Kidney (tissue), 22 donors: ENCODE data around the gene SCP2. TPM values are rescaled to one million over a fixed set of nuclear protein-coding genes. Genes with fewer than 3 reads are reported as not detected.

Experiments used
- DNase-seq, 5 donors: peaks; one replicate each; pipeline ENCODE4 v3.0.0-alpha.2; 2013 to 2020
- FAIRE-seq: peaks from 2 replicates; lab custom pipeline; 2012; peaks lifted over from hg19 to GRCh38; lab: Jason Lieb, UNC
- H3K27ac ChIP-seq, 2 donors: one replicate each; pipeline ENCODE4 v1.7.0; 2013; ENCODE audit warnings: low read depth in 2 of 2, low read length in 2 of 2, inconsistent platforms in 1 of 2
- H3K27me3 ChIP-seq: one replicate; pipeline ENCODE4 v1.7.1; 2013; ENCODE audit warnings: low read length, inconsistent platforms; ENCODE audit not compliant: control insufficient read depth, insufficient read depth
- H3K36me3 ChIP-seq, 3 donors: one replicate each; pipeline versions ENCODE4 v1.7.0 to v1.7.1; 2013; ENCODE audit warnings: low read length in 3 of 3, control low read depth in 1 of 3, inconsistent platforms in 1 of 3; ENCODE audit not compliant: insufficient read depth in 3 of 3, control insufficient read depth in 2 of 3
- H3K4me1 ChIP-seq, 3 donors: one replicate each; pipeline versions ENCODE4 v1.7.0 to v1.7.1; 2013; ENCODE audit warnings: low read length in 3 of 3, inconsistent platforms in 1 of 3, low read depth in 1 of 3; ENCODE audit not compliant: control insufficient read depth in 2 of 3, insufficient read depth in 2 of 3
- H3K4me3 ChIP-seq, 3 donors: one replicate each; pipeline versions ENCODE4 v1.7.0 to v1.8.1; 2013; ENCODE audit warnings: low read length in 3 of 3, control low read depth in 1 of 3, inconsistent platforms in 1 of 3
- H3K9ac ChIP-seq, 3 donors: one replicate each; pipeline versions ENCODE4 v1.7.0 to v1.7.1; 2013; ENCODE audit warnings: low read length in 3 of 3, control low read depth in 1 of 3, inconsistent platforms in 1 of 3
- H3K9me3 ChIP-seq, 3 donors: one replicate each; pipeline versions ENCODE4 v1.7.0 to v1.7.1; 2013; ENCODE audit warnings: low read length in 3 of 3, control low read depth in 1 of 3, inconsistent platforms in 1 of 3; ENCODE audit not compliant: control insufficient read depth in 2 of 3, insufficient read depth in 1 of 3
- CTCF ChIP-seq: IDR thresholded peaks from 3 replicates; pipeline ENCODE4 v1.5.1; 2012; ENCODE audit warnings: mild to moderate bottlenecking, moderate library complexity, borderline replicate concordance; ENCODE audit not compliant: insufficient read depth; ENCODE audit errors: extremely low read depth
- intact Hi-C: fragments of 100-400 bp; cut with DNase I; formaldehyde crosslinking; loops from one replicate; pipeline ENCODE4 v1.11.1; 2022
- long read RNA-seq, 10 donors: library from polyadenylated mRNA in 1 of 10; unstranded in 1 of 10; transcript quantifications; one replicate each; pipeline ENCODE4 v2.0.0 and lab custom pipeline, GENCODE V29; 2021 to 2026
- polyA plus RNA-seq: library from polyadenylated mRNA; stranded (reverse); fragments of 350-450 nt; fragmentation: Illumina TruSeq; extraction: RNeasy Lipid Tissue Mini Kit (QIAGEN cat#74804); gene quantifications from one replicate; pipeline ENCODE4 v1.2.3, GENCODE V29; 2014; ENCODE audit warnings: low read depth, low replicate concordance; ENCODE audit not compliant: insufficient read depth
- total RNA-seq: library from RNA; stranded (reverse); fragmentation: NEBNext Ultra II Directional; extraction: Animal tissue kit (Norgen Biotek cat#: 25700); gene quantifications from one replicate; pipeline ENCODE4 v1.2.1, GENCODE V29; 2021
- donor health status: control.
- donor health status: control.
- donor health status: control.
- donor health status: control.
- donor health status: control.
- donor health status: DM: yes; HTN: yes; CAD: no.
- donor health status: Normal renal cell carcinoma (clear cell type).

Gene SCP2
- 168 TPM for total RNA-seq
- 226 TPM for polyA plus RNA-seq
- long read RNA-seq, donor 1, transcript SCP2-203 (16 exons, 2,811 nt): minor isoform, 9 of 46 reads
- long read RNA-seq, donor 1, transcript SCP2-207 (5 exons, 894 nt): major isoform, 35 of 46 reads
- long read RNA-seq, donor 1, partial matches to known transcripts: 0 of 46 reads
- long read RNA-seq, donor 1, other reads (novel, unspliced or antisense): 0 of 46 reads
- long read RNA-seq, donor 2, transcript SCP2-203 (16 exons, 2,811 nt): minor isoform, 8 of 65 reads
- long read RNA-seq, donor 2, transcript SCP2-207 (5 exons, 894 nt): major isoform, 49 of 65 reads
- long read RNA-seq, donor 2, partial matches to known transcripts: 5 of 65 reads
- long read RNA-seq, donor 2, other reads (novel, unspliced or antisense): 0 of 65 reads
- long read RNA-seq, donor 3, transcript SCP2-203 (16 exons, 2,811 nt): minor isoform, 16 of 113 reads
- long read RNA-seq, donor 3, transcript SCP2-207 (5 exons, 894 nt): major isoform, 91 of 113 reads
- long read RNA-seq, donor 3, partial matches to known transcripts: 0 of 113 reads
- long read RNA-seq, donor 3, other reads (novel, unspliced or antisense): 0 of 113 reads
- long read RNA-seq, donor 4, transcript SCP2-203 (16 exons, 2,811 nt): minor isoform, 13 of 83 reads
- long read RNA-seq, donor 4, transcript SCP2-207 (5 exons, 894 nt): major isoform, 69 of 83 reads
- long read RNA-seq, donor 4, partial matches to known transcripts: 0 of 83 reads
- long read RNA-seq, donor 4, other reads (novel, unspliced or antisense): 0 of 83 reads
- long read RNA-seq, donor 5, partial matches to known transcripts: 0 of 8 reads
- long read RNA-seq, donor 5, other reads (novel, unspliced or antisense): 0 of 8 reads
- long read RNA-seq, donor 6, transcript SCP2-205 (4 exons, 1,298 nt): minor isoform, 5 of 178 reads
- long read RNA-seq, donor 6, transcript SCP2-203 (16 exons, 2,811 nt): minor isoform, 9 of 178 reads
- long read RNA-seq, donor 6, transcript SCP2-207 (5 exons, 894 nt): major isoform, 140 of 178 reads
- long read RNA-seq, donor 6, partial matches to known transcripts: 14 of 178 reads
- long read RNA-seq, donor 6, other reads (novel, unspliced or antisense): 5 of 178 reads
- long read RNA-seq, donor 7, transcript SCP2-207 (5 exons, 894 nt): major isoform, 82 of 153 reads
- long read RNA-seq, donor 7, transcript SCP2-203 (16 exons, 2,811 nt): minor isoform, 50 of 153 reads
- long read RNA-seq, donor 7, partial matches to known transcripts: 11 of 153 reads
- long read RNA-seq, donor 7, other reads (novel, unspliced or antisense): 6 of 153 reads
- long read RNA-seq, donor 8, transcript SCP2-203 (16 exons, 2,811 nt): minor isoform, 7 of 79 reads
- long read RNA-seq, donor 8, transcript SCP2-207 (5 exons, 894 nt): major isoform, 48 of 79 reads
- long read RNA-seq, donor 8, partial matches to known transcripts: 18 of 79 reads
- long read RNA-seq, donor 8, other reads (novel, unspliced or antisense): 0 of 79 reads
- long read RNA-seq, donor 9, transcript SCP2-207 (5 exons, 894 nt): major isoform, 20 of 22 reads
- long read RNA-seq, donor 9, partial matches to known transcripts: 0 of 22 reads
- long read RNA-seq, donor 9, other reads (novel, unspliced or antisense): 0 of 22 reads
- long read RNA-seq, donor 10, transcript SCP2-203 (16 exons, 2,811 nt): minor isoform, 7 of 63 reads
- long read RNA-seq, donor 10, transcript SCP2-207 (5 exons, 894 nt): major isoform, 46 of 63 reads
- long read RNA-seq, donor 10, partial matches to known transcripts: 5 of 63 reads
- long read RNA-seq, donor 10, other reads (novel, unspliced or antisense): 0 of 63 reads

GRCh38 chr1:52927212-52928014, at the start of gene SCP2:
SCP2 (plus strand) TSS chr1:52927276; CDS start chr1:52927397, 121 bp downstream.
- TF ChIP-seq CTCF: no peak
- H3K4me1 ChIP-seq: peaks cover 0 to 11% (median 0%) of the 10 kb centered on the region in 3 donors
- FAIRE-seq: no peak

GRCh38 chr1:52877554-52877953, 49.5 kb upstream of the SCP2 start:
- DNase-seq (no peak), FAIRE-seq (no peak)
- no peaks in the 10 kb centered on the region for H3K36me3 ChIP-seq
- no peak overlapping the region for H3K27ac ChIP-seq
- TF ChIP-seq CTCF: no peak
- intact Hi-C loops: no loop called here
- no peak overlapping the region for H3K4me3 ChIP-seq
- no peak overlapping the region for H3K9ac ChIP-seq
- no peaks in the 10 kb centered on the region for H3K27me3 ChIP-seq
- H3K4me1 ChIP-seq: no peaks in the 10 kb centered on the region
- no peaks in the 10 kb centered on the region for H3K9me3 ChIP-seq

More at GRCh38 chr1:52927212-52928014, at the start of gene SCP2:
- peak; percentile 75 to 94 (median 86) for DNase-seq
- peak within 1 kb of the TSS; percentile 61 to 94 (median 89) for H3K4me3 ChIP-seq
- no peaks in the 10 kb centered on the region for H3K9me3 ChIP-seq
- peak within 1 kb of the TSS; percentile 51 to 71 for H3K27ac ChIP-seq
- peak within 1 kb of the TSS; percentile 47 to 87 (median 86) for H3K9ac ChIP-seq
- no peaks in the 10 kb centered on the region for H3K27me3 ChIP-seq
- no peaks in the 10 kb centered on the region for H3K36me3 ChIP-seq
- intact Hi-C loops: no loop called here
